ENCODE measurements around the gene NUAK2.

NUAK2 gene

DNA sequence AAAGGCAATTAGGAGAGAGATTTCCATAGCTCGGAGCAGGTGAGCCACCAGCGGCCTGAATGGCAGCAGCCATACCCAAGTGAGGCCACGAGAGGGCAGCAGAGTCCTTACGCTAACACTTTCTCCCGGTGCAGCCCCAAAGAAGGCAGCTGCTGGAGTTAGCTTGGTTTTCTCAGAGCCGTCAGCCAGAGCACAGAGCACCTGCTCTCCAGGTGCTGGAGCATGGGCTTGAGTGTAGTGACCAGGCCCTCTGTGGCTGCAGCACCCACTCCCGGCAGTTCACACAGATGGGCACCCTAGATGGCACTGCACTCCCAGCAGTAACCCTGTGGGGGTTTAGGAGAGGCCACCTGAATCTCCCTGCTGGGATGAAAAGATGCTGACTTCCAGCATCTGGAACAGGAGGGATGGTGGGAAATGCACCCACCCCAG is 48.0 kb downstream of the NUAK2 start:
- DNase-seq (ENCODE audit: low spot score) = peak; percentile 87

DNA sequence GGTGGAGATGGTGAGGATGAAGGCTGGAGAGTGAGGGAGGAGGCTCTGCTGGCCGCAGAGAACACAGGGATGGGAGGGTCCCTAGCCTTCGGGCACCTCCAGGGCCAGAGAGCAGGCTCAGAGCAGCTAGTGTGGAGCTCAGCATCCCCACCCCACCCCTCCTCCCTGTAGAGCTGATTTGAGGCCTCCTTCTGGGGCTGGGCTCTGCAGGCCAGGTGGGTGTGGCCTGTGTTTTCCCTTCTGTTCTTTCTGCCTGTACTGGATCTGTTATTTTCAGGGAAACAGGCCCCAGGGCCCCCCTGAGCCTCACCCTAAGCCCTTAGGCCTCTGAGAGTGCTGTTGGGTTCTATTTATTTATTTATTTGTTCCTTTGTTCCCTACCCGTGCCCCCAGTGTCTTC is 49.0 kb downstream of the NUAK2 start:
- DNase-seq (ENCODE audit: low spot score) = no peak

DNA sequence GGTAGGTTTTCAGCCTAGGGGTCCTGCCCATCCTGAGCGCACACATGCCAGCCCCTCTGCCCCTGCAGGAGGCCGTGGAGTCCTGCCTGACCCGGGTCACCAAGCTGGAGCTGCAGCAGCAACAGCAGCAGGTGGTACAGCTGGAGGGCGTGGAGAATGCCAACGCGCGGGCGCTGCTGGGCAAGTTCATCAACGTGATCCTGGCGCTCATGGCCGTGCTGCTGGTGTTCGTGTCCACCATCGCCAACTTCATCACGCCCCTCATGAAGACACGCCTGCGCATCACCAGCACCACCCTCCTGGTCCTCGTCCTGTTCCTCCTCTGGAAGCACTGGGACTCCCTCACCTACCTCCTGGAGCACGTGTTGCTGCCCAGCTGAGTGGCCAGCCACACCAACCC is 49.8 kb downstream of the NUAK2 start:
- no peak for DNase-seq (ENCODE audit: low spot score)

DNA sequence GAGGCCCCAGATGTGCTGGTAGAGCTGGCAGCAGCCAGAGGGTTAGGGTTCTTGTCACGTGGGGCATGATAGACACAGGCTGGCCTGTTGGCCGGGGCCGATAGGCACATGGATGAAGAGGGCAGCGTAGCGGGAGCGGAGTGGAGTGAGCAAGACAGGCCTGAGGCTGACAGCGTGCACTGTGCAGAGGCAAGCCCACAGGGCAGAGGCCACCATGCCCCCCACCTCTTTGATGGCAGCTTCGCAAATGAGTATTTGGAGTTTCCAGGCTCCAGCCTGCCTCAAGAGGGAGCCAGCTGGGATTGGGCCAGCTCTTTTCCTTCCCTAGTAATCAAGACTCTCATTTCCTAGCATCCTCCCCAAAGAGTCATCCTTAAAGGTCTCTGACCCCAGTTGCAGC is 50.3 kb downstream of the NUAK2 start:
- no peak for DNase-seq (ENCODE audit: low spot score)

DNA sequence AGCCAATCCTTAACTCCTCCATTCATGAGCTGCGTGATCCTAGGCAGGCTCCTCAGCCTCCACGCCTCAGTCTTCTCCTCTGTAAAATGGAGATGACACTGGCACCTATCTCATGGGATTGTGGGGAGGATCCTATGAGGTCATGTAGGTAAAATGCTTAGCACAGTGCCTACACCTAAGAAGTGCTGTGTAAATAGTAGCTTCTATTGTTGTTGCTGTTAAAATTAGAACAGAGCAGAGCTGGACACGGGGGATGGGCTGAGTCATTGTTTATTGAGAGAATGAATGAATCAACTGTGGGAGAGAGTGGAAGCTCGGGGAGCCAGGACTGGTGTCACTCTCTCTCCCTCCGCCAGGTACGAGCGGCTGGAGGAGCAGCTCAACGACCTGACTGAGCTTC is 50.8 kb downstream of the NUAK2 start:
- DNase-seq (ENCODE audit: low spot score) = no peak

DNA sequence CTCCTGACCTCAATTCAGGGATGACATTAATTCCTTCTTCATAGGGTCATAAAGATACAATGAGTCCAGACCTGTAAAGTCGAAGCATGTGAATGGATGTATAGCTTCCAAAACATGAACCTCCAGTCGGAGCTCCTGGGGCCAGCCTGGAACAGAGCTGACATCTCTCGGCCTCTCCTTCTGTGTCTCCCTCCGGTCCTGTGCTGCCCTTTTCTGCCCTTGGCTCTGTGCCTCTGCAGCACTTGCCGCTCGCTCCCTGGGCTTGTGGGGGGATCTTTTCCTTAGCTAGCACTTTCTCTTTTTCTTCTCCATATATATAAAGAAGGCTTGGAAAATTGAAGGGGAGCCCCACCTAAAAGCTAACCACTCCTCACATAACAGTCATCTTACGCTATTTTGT is 51.3 kb downstream of the NUAK2 start:
- DNase-seq (ENCODE audit: low spot score) = no peak

DNA sequence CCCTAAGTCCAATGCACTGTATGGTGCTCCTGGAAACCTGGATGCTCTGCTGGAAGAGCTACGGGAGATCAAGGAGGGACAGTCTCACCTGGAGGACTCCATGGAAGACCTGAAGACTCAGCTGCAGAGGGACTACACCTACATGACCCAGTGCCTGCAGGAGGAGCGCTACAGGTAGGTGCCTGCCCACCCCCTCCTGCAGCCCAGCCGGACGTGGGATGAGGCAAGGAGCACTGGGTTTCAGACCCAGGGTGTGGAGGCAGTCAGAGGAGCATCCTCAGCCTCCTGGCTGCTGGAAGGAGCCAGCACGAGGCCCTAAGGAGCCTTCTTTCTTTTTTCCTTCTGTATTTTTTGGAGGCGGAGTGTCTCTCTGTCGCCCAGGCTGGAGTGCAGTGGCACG is 51.8 kb downstream of the NUAK2 start:
- no peak for DNase-seq (ENCODE audit: low spot score)

DNA sequence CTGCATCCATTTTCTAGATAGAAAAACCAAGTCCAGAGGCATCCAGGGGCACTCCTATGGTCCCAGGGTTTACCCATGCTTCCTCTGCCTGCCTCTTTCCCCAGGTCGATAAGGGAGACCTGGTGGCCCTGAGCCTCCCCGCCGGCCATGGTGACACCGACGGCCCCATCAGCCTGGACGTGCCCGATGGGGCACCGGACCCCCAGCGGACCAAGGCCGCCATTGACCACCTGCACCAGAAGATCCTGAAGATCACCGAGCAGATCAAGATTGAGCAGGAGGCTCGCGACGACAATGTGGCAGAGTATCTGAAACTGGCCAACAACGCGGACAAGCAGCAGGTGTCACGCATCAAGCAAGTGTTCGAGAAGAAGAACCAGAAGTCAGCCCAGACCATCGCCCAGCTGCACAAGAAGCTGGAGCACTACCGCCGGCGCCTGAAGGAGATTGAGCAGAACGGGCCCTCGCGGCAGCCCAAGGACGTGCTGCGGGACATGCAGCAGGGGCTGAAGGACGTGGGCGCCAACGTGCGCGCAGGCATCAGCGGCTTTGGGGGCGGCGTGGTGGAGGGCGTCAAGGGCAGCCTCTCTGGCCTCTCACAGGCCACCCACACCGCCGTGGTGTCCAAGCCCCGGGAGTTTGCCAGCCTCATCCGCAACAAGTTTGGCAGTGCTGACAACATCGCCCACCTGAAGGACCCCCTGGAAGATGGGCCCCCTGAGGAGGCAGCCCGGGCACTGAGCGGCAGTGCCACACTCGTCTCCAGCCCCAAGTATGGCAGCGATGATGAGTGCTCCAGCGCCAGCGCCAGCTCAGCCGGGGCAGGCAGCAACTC is 52.5 kb downstream of the NUAK2 start:
- DNase-seq (ENCODE audit: low spot score) = no peak

DNA sequence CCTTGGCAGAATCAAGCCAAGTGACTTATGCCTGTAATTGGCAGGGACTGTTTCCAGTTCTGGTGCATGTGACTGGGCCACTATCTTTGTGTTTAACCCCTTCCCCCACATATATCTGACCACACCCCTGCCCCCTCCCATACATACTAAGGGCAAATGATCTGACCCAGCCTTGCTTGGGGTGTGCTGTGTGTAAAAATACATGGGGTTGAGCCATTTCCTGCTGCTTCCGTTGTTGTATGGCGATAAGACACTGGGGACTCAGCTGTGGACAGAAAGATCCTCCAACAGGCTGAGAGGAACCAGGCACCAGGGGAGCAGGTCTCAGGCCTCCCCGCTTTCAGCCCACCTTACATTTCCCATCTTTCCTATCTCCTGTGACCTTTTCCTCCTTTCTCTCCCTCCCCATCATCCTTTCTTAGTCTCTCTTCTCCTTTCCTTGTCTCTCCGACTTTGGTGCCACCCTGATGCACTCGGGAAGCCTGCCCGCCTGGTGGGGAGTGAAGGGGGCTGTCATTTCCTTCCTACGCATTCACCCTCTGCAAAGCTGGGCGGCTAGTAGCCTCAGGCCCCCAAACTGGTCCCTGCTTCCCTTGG is 54.1 kb downstream of the NUAK2 start:
- DNase-seq (ENCODE audit: low spot score) = no peak

DNA sequence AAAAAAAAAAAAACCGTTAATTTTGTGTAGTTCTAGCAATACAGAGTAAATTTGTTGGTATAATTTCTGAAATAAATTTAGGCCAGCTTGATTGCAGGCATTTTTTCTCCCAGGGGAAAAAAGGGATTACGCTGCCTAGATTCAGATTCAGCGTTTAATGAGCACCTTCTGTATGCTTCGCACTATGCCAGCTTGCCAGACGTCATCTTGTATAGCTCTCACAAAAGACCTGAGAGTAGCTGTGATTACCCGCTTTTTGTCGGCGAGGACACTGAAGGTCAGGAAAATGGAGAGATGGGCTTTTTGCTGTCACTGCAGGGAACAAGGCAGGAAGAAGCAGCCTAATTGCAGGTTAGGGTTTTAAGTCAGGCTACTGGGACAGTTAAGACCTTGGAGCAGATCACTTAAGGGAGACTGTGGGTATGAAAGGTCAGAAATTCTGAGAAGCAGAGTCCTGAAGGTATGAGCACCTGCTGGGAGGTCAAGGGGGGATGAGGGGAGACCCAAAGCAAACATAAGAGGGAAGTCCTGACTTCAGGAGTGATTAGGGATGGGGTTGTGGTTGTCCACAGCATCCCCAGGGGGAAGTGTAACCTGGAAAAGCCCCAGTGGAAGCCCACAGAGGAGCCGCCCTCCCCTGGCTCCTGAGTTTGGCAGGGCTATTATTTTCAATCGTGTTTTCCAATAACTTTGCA is 54.8 kb downstream of the NUAK2 start:
- DNase-seq (ENCODE audit: low spot score) = no peak

DNA sequence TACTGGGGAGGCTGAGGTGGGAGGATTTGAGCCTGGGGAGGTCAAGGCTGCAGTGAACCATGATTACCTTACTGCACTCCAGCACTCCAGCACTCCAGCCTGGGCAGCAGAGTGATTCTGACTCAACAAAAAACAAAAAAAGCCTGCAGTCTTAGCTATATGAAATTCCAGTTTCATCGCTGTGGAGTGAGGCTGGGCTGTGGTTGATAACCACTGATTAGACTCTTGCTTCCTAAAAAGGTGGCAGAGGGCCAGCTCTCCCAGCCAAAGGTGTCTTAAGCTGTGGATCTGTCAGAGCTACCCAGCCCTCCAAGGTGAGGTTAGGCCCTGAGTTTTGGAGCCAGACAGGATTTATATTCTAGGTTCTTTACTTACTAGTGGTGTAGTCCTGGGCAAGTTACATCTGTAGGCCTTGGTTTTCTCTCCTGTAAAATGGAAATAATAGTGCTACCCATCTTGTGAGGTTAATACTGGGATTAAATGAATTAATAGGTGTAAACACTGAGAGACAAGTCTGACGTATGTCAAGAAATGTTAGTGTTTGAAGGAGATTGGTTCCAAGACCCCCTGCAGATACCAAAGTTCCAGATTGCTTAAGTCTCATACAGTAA is 57.9 kb downstream of the NUAK2 start:
- DNase-seq (ENCODE audit: low spot score) = no peak

DNA sequence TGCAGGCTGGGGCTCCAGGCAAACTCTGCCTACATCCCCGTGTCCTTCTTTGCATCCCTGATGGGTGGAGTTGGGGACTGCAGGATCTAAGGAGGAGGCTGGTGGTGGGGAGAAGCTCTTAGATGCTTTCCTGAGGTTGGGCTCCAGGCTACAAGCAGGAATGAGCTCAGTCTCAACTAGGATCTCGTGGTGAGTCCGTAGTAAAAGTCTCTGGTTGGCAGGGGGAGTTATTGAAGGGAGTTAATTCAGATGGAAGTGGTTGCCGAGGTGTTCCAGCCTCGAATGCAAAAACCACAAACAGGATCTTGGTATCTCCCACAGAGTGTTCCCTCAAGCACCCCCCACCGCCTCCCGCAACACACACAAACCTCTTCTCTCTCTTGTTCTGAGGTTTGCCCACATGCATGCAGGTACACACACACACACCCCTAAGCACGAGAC is 58.8 kb downstream of the NUAK2 start:
- DNase-seq (ENCODE audit: low spot score) = no peak

DNA sequence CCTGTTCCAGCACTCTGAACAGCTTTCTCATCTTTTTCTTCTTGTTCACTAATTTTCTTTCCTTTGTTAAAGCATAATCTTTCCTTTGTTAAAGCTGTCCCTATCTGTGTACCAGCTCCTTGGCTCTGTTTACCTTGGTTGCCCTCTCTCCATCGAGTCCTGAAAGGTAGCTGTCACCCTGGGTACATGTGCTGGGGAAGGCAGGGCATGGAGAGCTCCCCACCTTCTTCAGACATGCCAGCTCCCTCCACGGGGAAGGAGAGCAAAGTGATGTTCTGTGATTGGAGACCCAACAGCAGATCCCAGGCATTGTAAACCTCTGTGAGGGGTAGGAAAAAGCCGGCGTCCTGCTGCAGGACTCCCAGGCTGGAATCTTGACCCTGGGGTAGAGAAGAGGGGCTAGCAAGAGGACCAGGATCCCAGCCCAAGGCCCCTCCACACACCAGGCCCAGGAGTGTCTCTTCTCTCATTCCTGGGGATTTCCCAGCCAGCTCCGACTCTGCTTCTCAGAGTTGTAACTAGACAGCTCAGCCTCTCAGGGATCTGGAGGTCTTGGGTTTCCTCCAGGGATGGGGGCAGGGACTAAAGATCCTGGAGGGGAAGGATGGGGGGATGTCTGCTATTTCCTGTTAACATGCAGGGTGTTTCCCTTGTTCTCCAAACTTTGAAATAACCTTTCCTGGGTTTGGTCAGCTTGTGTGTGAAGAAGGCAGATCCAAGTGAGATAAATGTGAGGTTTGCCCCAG is 59.4 kb downstream of the NUAK2 start:
- no peak for DNase-seq (ENCODE audit: low spot score)

DNA sequence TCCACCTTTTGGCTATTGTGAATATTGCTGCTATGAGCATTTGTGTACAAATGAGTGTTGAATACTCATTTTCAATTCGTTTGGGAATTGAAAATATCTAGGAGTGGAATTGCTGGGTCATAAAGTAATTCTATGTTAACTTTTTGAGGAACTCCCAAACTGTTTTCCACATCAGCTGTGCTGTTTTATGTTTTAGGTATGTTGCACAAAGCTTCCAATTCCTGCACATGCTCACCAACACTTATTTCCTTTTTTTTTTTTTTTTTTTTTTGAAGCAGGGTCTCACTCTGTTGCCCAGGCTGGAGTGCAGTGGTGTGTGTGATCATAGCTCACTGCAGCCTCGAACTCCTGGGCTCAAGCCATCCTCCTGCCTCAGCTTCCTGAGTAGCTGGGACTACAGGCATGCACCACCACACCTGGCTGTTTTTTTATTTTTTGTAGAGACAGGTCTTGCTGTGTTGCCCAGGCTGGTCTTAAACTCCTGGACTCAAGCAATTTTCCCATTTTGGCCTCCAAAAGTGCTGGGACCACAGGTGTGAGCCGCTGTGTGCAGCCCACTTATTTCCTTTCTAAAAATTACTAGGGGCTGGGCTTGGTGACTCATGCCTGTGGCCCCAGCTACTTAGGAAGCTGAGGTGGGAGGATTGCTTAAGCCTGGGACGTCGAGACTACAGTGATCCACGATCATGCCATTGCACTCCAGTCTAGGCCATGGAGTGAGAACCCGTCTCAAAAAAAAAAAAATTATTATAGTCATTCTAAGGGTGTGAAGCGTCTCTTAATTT is 60.4 kb downstream of the NUAK2 start:
- DNase-seq (ENCODE audit: low spot score) = no peak

DNA sequence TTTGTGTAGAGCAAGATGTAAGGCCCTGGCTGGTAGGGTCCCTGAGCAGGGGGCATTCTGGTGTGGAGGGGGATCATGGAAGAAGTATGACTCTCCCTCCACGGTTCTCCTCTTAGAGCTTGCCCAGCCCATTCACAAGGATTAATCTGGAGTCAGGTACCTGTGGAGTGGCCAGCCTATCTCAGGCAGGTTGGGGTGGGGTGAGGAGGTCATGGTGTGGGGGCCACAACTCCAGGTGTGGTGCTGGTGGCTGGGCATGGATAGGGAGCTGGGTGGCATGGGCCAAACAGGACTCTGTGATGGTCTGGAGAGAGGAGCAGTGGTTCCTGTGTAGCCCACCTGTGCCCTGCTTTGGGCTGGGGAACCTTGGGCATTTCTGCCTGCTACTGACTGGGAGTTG is 61.5 kb downstream of the NUAK2 start:
- no peak for DNase-seq (ENCODE audit: low spot score)

DNA sequence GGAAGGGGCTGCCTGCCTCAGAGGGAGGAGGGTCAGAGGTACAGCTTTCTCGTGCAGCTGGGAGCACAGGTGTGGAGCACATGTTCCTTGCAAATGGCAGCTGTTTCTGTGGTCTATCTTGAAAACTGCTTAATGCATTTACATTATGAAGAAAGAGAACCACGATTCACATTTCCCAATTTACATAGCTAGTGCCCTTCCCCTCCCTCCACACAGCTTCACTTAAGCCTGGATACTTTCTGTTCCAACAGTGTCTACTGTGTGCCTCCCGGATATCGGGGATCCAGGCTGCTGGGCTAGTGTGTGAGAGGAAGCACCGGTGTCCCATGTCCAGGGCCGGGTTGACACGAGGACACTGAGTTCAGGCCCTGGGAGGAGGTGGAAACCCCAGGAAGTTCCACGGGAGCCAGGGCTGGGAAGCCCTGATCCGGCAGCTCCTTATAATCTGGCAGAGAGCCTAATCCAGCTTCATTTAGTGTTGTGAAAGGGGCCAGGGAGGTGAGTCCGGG is 62.2 kb downstream of the NUAK2 start:
- no peak for DNase-seq (ENCODE audit: low spot score)

DNA sequence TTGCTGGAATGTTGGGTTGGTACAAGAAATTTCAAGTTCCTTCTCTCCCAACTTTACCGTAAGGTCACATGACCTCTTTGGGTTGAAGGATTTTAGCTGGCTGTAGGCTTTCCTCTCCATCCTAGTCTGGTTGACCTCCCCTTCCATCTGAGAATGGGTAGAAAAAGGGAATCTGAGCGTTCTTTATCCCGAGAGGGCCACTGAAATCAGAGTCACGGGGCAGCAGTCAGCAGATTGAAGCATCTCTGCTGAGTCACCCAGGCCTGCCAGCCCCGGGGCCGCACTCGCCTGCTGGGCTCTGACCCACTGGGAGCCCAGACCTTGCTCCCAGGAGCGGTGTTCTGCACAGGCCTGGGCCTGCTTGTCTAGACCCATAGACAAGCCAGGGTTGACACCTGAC is 62.8 kb downstream of the NUAK2 start:
- no peak for DNase-seq (ENCODE audit: low spot score)

DNA sequence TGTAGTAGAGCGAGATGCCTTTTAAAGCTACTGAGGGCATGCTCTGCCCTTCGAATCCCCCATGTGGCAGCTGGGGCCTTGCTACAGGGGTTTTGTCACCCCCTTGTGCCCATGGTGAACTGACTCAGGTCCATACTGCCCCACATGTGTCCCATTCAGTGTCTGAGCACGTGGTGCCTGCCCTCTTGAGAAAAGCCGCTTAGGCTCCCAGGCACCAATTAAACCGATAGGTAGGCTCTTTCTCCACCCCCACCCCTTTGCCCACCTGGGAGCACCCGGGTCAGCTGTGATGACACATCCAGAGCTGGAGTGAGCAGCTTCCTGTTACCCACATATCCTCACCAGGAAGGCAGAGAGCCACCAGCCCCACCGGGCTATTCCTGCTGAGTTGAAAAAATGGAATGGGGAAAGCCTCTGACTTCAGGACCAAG is 63.3 kb downstream of the NUAK2 start:
- DNase-seq (ENCODE audit: low spot score) = no peak

DNA sequence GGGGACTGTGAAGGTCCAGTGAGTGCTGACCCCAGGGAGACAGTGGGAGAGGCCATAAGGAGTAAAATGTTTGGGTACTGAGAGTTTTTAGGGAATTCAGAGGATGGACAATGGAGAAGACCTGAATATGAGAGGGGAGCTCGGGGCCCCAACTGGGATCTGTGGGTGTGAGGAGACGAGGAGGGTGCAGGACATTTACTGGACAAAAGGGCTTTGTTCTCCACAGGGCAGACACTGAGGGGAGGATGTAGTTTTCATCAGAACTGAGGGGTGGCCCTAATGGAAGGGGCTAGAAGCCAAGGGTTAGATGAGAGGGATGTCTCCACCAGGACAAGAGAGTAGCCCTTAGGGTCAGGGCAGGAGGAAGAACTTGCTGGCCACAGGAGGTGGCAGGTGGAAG is 63.8 kb downstream of the NUAK2 start:
- DNase-seq (ENCODE audit: low spot score) = no peak

DNA sequence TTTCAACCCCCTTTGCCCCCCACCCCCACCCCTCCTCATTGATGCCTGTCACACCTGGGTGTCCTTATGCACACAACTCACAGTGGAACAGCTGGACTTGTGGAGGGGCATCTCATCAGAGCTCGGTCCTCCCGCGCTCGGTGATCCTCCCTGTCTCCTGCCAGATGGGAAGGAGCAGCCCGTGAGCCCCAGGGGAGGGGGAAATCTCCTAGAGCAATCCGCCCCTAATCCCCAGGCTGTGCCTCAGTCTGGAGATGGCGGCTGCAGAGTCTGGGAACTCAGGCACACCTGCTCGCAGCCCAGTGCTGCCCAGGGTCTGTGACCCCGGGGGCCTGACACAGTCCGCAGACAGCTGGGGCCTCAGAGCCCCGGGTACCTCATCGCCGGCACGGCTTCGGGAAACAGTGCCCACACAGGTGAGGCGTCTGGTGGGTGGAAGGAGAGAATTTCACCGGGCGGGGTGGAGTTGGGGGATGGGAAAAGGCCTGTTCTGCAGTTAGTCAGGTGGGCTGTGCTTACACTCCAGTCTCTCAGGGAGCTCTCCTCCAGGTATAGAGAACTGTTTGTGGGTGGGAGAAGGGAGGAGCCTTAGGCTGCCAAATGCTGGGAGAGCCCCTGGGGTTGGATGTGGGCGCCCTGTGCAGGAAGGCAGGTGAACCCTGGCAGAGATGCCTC is 64.5 kb downstream of the NUAK2 start:
- DNase-seq (ENCODE audit: low spot score) = no peak
